ENCODE measurements around the gene CXCL17.

The CXCL17 gene

DNA sequence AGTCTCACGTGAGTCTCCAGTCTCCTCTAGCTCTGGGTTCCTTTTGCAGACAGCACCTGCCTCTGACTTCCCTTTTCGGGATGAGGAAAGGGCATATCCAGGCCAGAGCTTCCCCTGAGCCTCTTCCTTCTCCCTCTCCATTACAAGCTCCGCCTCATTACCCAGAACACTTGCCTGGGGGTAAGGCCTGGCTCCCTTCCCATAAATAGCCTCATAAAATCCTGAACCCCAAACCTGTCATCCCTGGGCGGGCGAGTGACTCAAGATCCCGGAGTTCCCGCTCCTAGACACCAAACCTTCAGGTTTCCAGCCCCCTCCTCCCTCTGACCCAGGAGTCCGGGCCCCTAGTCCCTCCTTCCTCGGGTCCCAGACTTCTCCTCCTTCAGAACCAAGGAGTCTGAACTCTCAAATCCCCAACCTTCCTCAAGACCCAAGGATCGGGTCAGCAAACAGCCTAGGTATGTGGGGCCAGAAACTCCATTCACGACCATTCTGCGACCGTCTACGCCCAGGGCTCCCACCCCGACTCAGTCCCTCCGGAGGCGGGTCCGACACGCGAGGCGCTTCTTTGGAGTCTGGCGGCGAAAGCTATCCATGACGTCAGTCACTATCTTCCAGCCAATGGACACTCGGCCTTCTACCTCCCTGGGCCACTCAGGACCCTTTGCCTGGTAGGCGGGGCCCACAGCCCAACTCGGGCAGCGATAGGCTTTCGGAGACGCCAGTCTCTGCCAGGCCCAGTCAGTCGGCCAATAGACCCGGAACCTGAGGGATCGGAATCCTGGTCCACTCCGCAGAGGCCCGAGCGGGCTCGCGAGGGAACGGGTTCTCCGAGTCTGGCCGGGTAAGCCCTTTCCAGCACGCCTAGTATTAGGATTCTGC, 46.1 kb downstream of the CXCL17 start:
- no peaks in the 10 kb centered on the region for H3K36me3 ChIP-seq (ENCODE audit: control insufficient read depth, insufficient read depth, low read length)
- H3K9me3 ChIP-seq (ENCODE audit: control insufficient read depth, low read length): no peaks in the 10 kb centered on the region
- WGBS, 2 experiments (ENCODE audit: insufficient coverage in 2 of 2): 3 to 4% methylated on average over 38 to 40 of the region's 42 CpGs
- H3K4me1 ChIP-seq (ENCODE audit: control insufficient read depth, insufficient read depth, low read length, poor library complexity, severe bottlenecking): peaks cover 12% of the 10 kb centered on the region
- peak overlapping the region; percentile 88 for H3K27ac ChIP-seq (ENCODE audit: low read depth, low read length, severe bottlenecking)
- H3K4me3 ChIP-seq (ENCODE audit: extremely low read depth, insufficient read depth, low read length, poor library complexity, severe bottlenecking): peak overlapping the region; percentile 61

DNA sequence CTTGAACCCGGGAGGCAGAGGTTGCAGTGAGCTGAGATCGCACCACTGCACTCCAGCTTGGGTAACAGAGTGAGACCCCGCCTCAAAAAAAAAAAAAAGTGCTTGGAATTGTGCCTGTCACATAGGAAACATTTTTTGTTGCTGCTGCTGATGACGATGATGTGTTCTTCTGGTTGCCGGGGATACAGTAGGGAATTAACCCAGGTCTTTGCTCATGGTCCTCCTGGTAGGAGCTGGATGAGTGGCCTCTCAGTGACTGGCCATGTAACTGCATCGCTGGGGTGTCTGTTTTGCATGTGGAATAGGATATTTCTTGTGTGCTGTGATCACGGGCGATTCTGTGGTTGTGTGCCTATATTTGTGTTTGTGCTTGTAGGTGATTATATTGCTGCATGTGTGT, 48.0 kb downstream of the CXCL17 start:
- Histone ChIP-seq H3K36me3 (ENCODE audit: control insufficient read depth, insufficient read depth, low read length) (no peaks in the 10 kb centered on the region), H3K4me3 (ENCODE audit: extremely low read depth, insufficient read depth, low read length, poor library complexity, severe bottlenecking) (no peak overlapping the region), H3K27ac (ENCODE audit: low read depth, low read length, severe bottlenecking) (no peak overlapping the region), H3K4me1 (ENCODE audit: control insufficient read depth, insufficient read depth, low read length, poor library complexity, severe bottlenecking) (peaks cover 12% of the 10 kb centered on the region), H3K9me3 (ENCODE audit: control insufficient read depth, low read length) (no peaks in the 10 kb centered on the region)
- 87 to 92% methylated on average over 5 to 8 of the region's 8 CpGs for WGBS, 2 experiments (ENCODE audit: insufficient coverage in 2 of 2)

GRCh38 chr19:42392165-42392564, 50.6 kb downstream of the CXCL17 start:
- 83 to 88% methylated on average over 1 to 3 of the region's 4 CpGs for WGBS, 2 experiments (ENCODE audit: insufficient coverage in 2 of 2)
- no peak overlapping the region for H3K4me3 ChIP-seq (ENCODE audit: extremely low read depth, insufficient read depth, low read length, poor library complexity, severe bottlenecking)
- no peaks in the 10 kb centered on the region for H3K36me3 ChIP-seq (ENCODE audit: control insufficient read depth, insufficient read depth, low read length)
- no peak overlapping the region for H3K27ac ChIP-seq (ENCODE audit: low read depth, low read length, severe bottlenecking)
- H3K4me1 ChIP-seq (ENCODE audit: control insufficient read depth, insufficient read depth, low read length, poor library complexity, severe bottlenecking): peaks cover 7% of the 10 kb centered on the region
- no peaks in the 10 kb centered on the region for H3K9me3 ChIP-seq (ENCODE audit: control insufficient read depth, low read length)

GRCh38 chr19:42389899-42390298, 52.8 kb downstream of the CXCL17 start, which contains the start of gene CNFN:
TSS of gene CNFN (minus strand) at chr19:42390297. CDS start at chr19:42389037, 1,260 bp downstream.
- Histone ChIP-seq H3K27ac (ENCODE audit: low read depth, low read length, severe bottlenecking) (no peak within 1 kb of the TSS), H3K4me3 (ENCODE audit: extremely low read depth, insufficient read depth, low read length, poor library complexity, severe bottlenecking) (no peak within 1 kb of the TSS), H3K4me1 (ENCODE audit: control insufficient read depth, insufficient read depth, low read length, poor library complexity, severe bottlenecking) (no peaks in the 10 kb centered on the region), H3K9me3 (ENCODE audit: control insufficient read depth, low read length) (no peaks in the 10 kb centered on the region), H3K36me3 (ENCODE audit: control insufficient read depth, insufficient read depth, low read length) (no peaks in the 10 kb centered on the region)
- 63 to 75% methylated on average over 9 to 12 of the region's 12 CpGs for WGBS, 2 experiments (ENCODE audit: insufficient coverage in 2 of 2)

DNA sequence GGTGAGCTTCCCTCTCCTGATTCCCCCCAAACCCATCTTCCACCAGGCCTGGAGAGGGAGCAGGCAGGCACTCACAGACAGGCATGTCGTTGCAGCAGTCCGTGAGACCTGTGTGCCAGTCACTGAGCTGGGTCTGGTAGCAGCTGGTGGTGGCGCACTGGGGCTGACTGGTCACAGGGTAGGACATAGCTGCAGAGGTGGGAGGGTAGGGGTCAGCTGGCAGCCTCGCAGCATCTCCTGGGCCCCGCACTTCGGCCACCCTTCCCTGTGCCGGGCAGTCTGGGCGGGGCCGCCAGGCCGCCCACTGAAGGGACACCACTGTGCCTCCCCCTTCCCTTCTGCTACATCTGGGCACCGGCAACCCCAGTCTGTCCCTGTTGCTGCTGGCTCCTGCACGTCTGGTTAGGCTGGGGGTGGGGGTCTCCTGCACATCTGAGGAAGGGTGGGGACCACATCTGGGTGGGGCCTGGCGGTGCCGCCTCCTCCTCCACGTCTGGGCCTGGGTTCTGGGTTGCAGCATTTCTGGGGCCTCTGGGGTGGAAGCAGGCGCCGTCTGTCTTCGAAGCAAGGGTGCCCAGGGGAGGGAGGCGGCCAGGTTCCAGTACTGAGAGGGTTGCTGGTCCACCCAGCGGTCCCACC, 53.8 kb downstream of the CXCL17 start:
- Histone ChIP-seq H3K27ac (ENCODE audit: low read depth, low read length, severe bottlenecking) (no peak overlapping the region), H3K4me3 (ENCODE audit: extremely low read depth, insufficient read depth, low read length, poor library complexity, severe bottlenecking) (no peak overlapping the region), H3K36me3 (ENCODE audit: control insufficient read depth, insufficient read depth, low read length) (no peaks in the 10 kb centered on the region), H3K9me3 (ENCODE audit: control insufficient read depth, low read length) (no peaks in the 10 kb centered on the region), H3K4me1 (ENCODE audit: control insufficient read depth, insufficient read depth, low read length, poor library complexity, severe bottlenecking) (no peaks in the 10 kb centered on the region)
- WGBS, 2 experiments (ENCODE audit: insufficient coverage in 2 of 2): 91 to 93% methylated on average over 15 to 16 of the region's 20 CpGs

DNA sequence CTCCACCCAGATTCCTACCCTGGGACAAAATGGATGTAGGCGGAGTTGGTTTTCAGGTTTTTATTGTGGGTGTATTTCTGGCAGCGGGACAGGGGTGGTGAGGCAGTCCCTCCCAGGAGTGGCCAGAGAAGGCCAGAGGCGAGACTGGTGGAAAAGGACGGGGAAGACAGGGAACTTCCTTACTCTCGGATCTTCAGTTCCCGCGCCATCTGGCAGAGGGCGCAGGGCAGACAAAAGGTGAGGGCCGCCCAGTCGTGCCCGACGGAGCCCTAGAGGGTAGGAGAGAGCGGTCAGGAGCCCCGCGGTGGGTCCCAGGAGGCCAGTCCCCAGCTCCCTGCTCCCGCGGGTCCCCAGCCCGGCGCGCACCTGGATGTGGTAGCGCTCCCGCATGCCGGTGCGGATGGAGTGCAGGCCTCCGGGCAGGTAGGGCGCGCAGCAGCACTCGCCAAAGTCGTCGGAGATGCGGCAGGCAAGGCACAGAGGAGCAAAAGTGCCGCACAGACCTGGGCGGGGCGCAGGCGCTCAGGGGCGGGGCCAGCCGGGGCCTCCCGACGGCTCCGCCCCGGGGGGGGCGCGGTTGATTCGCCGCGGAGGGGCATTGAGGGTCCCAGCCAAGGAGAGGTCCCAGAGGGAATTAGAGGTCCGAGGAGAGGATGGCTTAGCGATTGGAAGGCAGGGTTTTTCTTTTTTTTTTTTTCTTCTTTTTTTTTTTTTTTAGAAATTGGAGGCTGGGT, 55.6 kb downstream of the CXCL17 start:
- peak overlapping the region; percentile 48 for H3K4me3 ChIP-seq (ENCODE audit: extremely low read depth, insufficient read depth, low read length, poor library complexity, severe bottlenecking)
- no peaks in the 10 kb centered on the region for H3K4me1 ChIP-seq (ENCODE audit: control insufficient read depth, insufficient read depth, low read length, poor library complexity, severe bottlenecking)
- 1 to 3% methylated on average over 23 to 30 of the region's 48 CpGs for WGBS, 2 experiments (ENCODE audit: insufficient coverage in 2 of 2)
- peak overlapping the region; percentile 16 for H3K27ac ChIP-seq (ENCODE audit: low read depth, low read length, severe bottlenecking)
- no peaks in the 10 kb centered on the region for H3K9me3 ChIP-seq (ENCODE audit: control insufficient read depth, low read length)
- H3K36me3 ChIP-seq (ENCODE audit: control insufficient read depth, insufficient read depth, low read length): no peaks in the 10 kb centered on the region

DNA sequence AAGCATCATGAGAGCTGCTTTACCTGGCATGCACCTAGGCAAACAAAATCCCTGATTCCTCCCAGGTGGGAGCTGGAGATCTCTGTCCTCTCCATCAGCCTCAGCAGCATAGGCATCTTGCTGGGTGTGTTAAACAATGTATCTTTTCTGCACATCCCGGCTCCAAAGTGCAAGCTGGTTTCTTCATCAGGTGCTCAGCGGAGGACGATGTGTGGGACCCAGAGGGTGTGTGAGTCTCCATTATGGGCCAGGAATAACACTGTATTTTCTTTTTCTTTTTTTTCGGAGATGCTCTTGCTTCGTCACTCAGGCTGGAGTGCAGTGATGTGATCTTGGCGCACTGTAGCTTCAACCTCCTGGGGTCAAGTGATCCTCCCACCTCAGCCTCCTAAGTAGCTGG, 62.6 kb downstream of the CXCL17 start:
- no peak overlapping the region for H3K27ac ChIP-seq (ENCODE audit: low read depth, low read length, severe bottlenecking)
- no peaks in the 10 kb centered on the region for H3K9me3 ChIP-seq (ENCODE audit: control insufficient read depth, low read length)
- peaks cover 9% of the 10 kb centered on the region for H3K36me3 ChIP-seq (ENCODE audit: control insufficient read depth, insufficient read depth, low read length)
- H3K4me3 ChIP-seq (ENCODE audit: extremely low read depth, insufficient read depth, low read length, poor library complexity, severe bottlenecking): no peak overlapping the region
- 78 to 92% methylated on average over 3 to 6 of the region's 6 CpGs for WGBS, 2 experiments (ENCODE audit: insufficient coverage in 2 of 2)
- H3K4me1 ChIP-seq (ENCODE audit: control insufficient read depth, insufficient read depth, low read length, poor library complexity, severe bottlenecking): no peaks in the 10 kb centered on the region

Data from mesodermal cell (in vitro differentiated cells).